IMR-90 (cell line): ENCODE results near the gene RGP1. TPM values are rescaled to one million over a fixed set of nuclear protein-coding genes. Genes with fewer than 3 reads are reported as not detected.

ENCODE experiments used
- ATAC-seq: fragments of 200-7000 bp; cut with Tn5 transposase; 2 replicates; pipeline ENCODE4 v1.9.1; 2020; ENCODE audit warnings: low read depth, mild to moderate bottlenecking, moderate library complexity
- BruUV-seq: library from RNA; stranded (reverse); fragments of 400-500 nt; replicated peaks from 2 replicates; lab custom pipeline; 2021; lab: Mats Ljungman, UMichigan
- CTCF ChIA-PET: fragments of 300-600 bp; formaldehyde crosslinking; extraction: SDS; loops from one replicate; lab custom pipeline; 2021; ENCODE audit warnings: antibody characterized with exemption; lab: Yijun Ruan, JAX
- POLR2A ChIA-PET: fragments of 300-600 bp; sonication (Branson Sonifier 250); formaldehyde crosslinking; loops from one replicate; lab custom pipeline; 2022; ENCODE audit warnings: antibody characterized with exemption; ENCODE audit not compliant: unreplicated experiment; lab: Charles Lee
- DNase-seq: peaks from one replicate; pipeline ENCODE4 v3.0.0; 2013
- H2AFZ ChIP-seq: replicated peaks from 2 replicates; pipeline ENCODE3; 2013; ENCODE audit warnings: low read length, mild to moderate bottlenecking; ENCODE audit not compliant: poor library complexity
- H2AK5ac ChIP-seq: 2 replicates; pipeline ENCODE4 v1.6.1; 2013; ENCODE audit warnings: low read depth, low read length, inconsistent platforms
- H2AK9ac ChIP-seq: replicated peaks from 2 replicates; pipeline ENCODE3; 2013; ENCODE audit warnings: mild to moderate bottlenecking, low read depth, low read length, moderate library complexity; ENCODE audit not compliant: poor library complexity
- H2BK120ac ChIP-seq: 2 replicates; pipeline ENCODE4 v1.6.1; 2013; ENCODE audit warnings: low read depth, low read length, inconsistent platforms
- H2BK15ac ChIP-seq: 3 replicates; pipeline ENCODE4 v1.6.1; 2013; ENCODE audit warnings: low read depth, low read length, inconsistent platforms
- H2BK20ac ChIP-seq: 2 replicates; pipeline ENCODE4 v1.6.1; 2013; ENCODE audit warnings: low read depth, mild to moderate bottlenecking, inconsistent platforms, low read length, moderate library complexity
- H2BK5ac ChIP-seq: 2 replicates; pipeline ENCODE4 v1.6.1; 2013; ENCODE audit warnings: mild to moderate bottlenecking, low read depth, low read length, inconsistent platforms; ENCODE audit not compliant: poor library complexity, severe bottlenecking
- H3K14ac ChIP-seq: replicated peaks from 2 replicates; pipeline ENCODE4 v1.6.1; 2013; ENCODE audit warnings: low read depth, low read length, inconsistent platforms
- H3K18ac ChIP-seq: 2 replicates; pipeline ENCODE4 v1.6.1; 2013; ENCODE audit warnings: low read depth, low read length, control low read depth
- H3K23ac ChIP-seq: 2 replicates; pipeline ENCODE4 v1.6.1; 2013; ENCODE audit warnings: low read depth, low read length, inconsistent platforms
- H3K27ac ChIP-seq: 2 replicates; pipeline ENCODE4 v1.5.1; 2013; ENCODE audit warnings: mild to moderate bottlenecking, control low read depth, low read length; ENCODE audit not compliant: insufficient read depth
- H3K27me3 ChIP-seq: 2 replicates; pipeline ENCODE4 v1.6.1; 2013; ENCODE audit warnings: low read length; ENCODE audit not compliant: control insufficient read depth, insufficient read depth
- H3K36me3 ChIP-seq: 2 replicates; pipeline ENCODE4 v1.6.1; 2013; ENCODE audit warnings: low read length, mixed read lengths; ENCODE audit not compliant: control insufficient read depth, insufficient read depth
- H3K4ac ChIP-seq: 2 replicates; pipeline ENCODE4 v1.6.1; 2013; ENCODE audit warnings: low read depth, low read length, inconsistent platforms
- H3K4me1 ChIP-seq: 2 replicates; pipeline ENCODE4 v1.6.1; 2013; ENCODE audit warnings: low read length, mixed read lengths; ENCODE audit not compliant: control insufficient read depth, insufficient read depth
- H3K4me2 ChIP-seq: 2 replicates; pipeline ENCODE4 v1.6.1; 2013; ENCODE audit warnings: low read depth, mild to moderate bottlenecking, control low read depth, low read length, moderate library complexity
- H3K4me3 ChIP-seq: 2 replicates; pipeline ENCODE4 v1.5.1; 2013; ENCODE audit warnings: low read depth, mild to moderate bottlenecking, control low read depth, low read length, moderate library complexity; ENCODE audit not compliant: insufficient read depth
- H3K56ac ChIP-seq: 2 replicates; pipeline ENCODE4 v1.6.1; 2013; ENCODE audit warnings: low read length, inconsistent platforms; ENCODE audit not compliant: insufficient read depth; ENCODE audit errors: extremely low read depth
- H3K79me1 ChIP-seq, 2 experiments: 2 replicates each; pipeline ENCODE4 v1.6.1; 2013; ENCODE audit warnings: low read length in 2 of 2, inconsistent platforms in 1 of 2, low read depth in 1 of 2
- H3K9ac ChIP-seq: 2 replicates; pipeline ENCODE4 v1.6.1; 2013; ENCODE audit warnings: low read depth, low read length, control low read depth
- H3K9me1 ChIP-seq: 2 replicates; pipeline ENCODE4 v1.6.1; 2013; ENCODE audit warnings: low read length, inconsistent platforms; ENCODE audit not compliant: insufficient read depth
- H3K9me3 ChIP-seq: 2 replicates; pipeline ENCODE4 v1.6.1; 2013; ENCODE audit warnings: low read length; ENCODE audit not compliant: control insufficient read depth, insufficient read depth
- H4K20me1 ChIP-seq: 2 replicates; pipeline ENCODE4 v1.6.1; 2013; ENCODE audit warnings: low read length, inconsistent platforms; ENCODE audit not compliant: insufficient read depth
- H4K5ac ChIP-seq: 2 replicates; pipeline ENCODE4 v1.6.1; 2013; ENCODE audit warnings: mild to moderate bottlenecking, low read depth, low read length, control low read depth
- H4K8ac ChIP-seq, 2 experiments: 2 replicates each; pipeline ENCODE4 v1.6.1; 2013; ENCODE audit warnings: low read depth in 2 of 2, low read length in 2 of 2, control low read depth in 1 of 2, inconsistent platforms in 1 of 2
- H4K91ac ChIP-seq: 2 replicates; pipeline ENCODE4 v1.6.1; 2013; ENCODE audit warnings: low read depth, low read length, inconsistent platforms; ENCODE audit not compliant: insufficient read depth
- FOS ChIP-seq: fragments of 150-350 bp; IDR thresholded peaks from 2 replicates; pipeline ENCODE4 v1.6.1; 2016; ENCODE audit warnings: low read depth, low read length
- MXI1 ChIP-seq: IDR thresholded peaks from 2 replicates; pipeline ENCODE4 v1.6.1; 2012; ENCODE audit warnings: low read depth, mild to moderate bottlenecking, low read length, moderate library complexity, borderline replicate concordance
- NFE2L2 ChIP-seq: fragments of 150-350 bp; IDR thresholded peaks from 2 replicates; pipeline ENCODE4 v1.6.1; 2016; ENCODE audit warnings: low read depth, mild to moderate bottlenecking, low read length
- POLR2A ChIP-seq: IDR thresholded peaks from 2 replicates; pipeline ENCODE4 v1.6.1; 2012; ENCODE audit warnings: mild to moderate bottlenecking, low read depth, low read length
- SMC3 ChIP-seq: fragments of 150-350 bp; IDR thresholded peaks from 2 replicates; pipeline ENCODE4 v1.6.1; 2016; ENCODE audit warnings: low read depth, mild to moderate bottlenecking, antibody characterized with exemption, low read length, moderate library complexity
- WGBS, 2 experiments: methylation state at CpG; one replicate each; pipeline versions ENCODE4 v1.1.5 to v1.1.7; 2013; ENCODE audit warnings: missing lambda C conversion rate in 2 of 2; ENCODE audit not compliant: insufficient read length in 1 of 2; ENCODE audit errors: extremely low coverage in 2 of 2; 5-methylcytosine and 5-hydroxymethylcytosine counted together
- dilution Hi-C: fragments of 300-500 bp; cut with HindIII; formaldehyde crosslinking; loops from one replicate; pipeline ENCODE4 v1.14.3; 2018; ENCODE audit warnings: low sequenced_read_pairs; ENCODE audit not compliant: unreplicated experiment
- in situ Hi-C: fragments of 300-500 bp; cut with MboI; formaldehyde crosslinking; loops from 3 replicates; pipeline ENCODE4 v1.14.3; 2019; ENCODE audit warnings: low sequenced_read_pairs, inconsistent platforms, mixed read lengths
- intact Hi-C: fragments of 100-400 bp; cut with micrococcal nuclease; formaldehyde crosslinking; loops from 2 replicates; pipeline ENCODE4 v1.10.0; 2022
- polyA plus RNA-seq, 3 experiments: library from polyadenylated mRNA; depleted of rRNA; stranded (reverse); fragments of >200 nt; gene quantifications; 2 replicates each; pipeline ENCODE4 v1.2.3, GENCODE V29; 2012; ENCODE audit warnings: low replicate concordance in 1 of 3
- total RNA-seq: library from RNA; depleted of rRNA; stranded (reverse); fragments of >200 nt; gene quantifications from 2 replicates; pipeline ENCODE4 v1.2.3, GENCODE V29; 2012

The RGP1 gene
- total and polyA plus RNA-seq, 2 of the 4 experiments (the other 2 are of a cell fraction): 10.2 to 14.3 TPM

DNA sequence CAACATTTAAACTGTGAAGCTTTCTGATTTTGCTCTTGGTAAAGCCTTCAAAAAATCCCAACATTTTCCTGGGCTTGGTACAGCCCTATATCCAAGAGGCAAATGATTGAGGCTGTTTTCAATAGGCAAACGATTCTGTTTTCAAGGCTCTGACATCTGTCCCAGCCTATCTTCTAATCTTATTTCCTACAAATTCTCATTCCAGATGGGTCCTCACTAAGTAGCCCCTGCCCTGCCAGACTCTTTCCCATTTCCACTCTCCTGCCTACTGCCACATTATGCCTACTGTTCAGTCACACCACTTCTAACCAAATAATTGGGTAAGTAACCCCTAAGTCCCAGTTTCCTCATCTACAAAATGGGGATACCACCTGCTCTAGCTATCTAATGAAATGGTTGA, 3.5 kb upstream of the RGP1 start:
- H2BK120ac ChIP-seq: no peak overlapping the region
- H3K4ac ChIP-seq: no peak overlapping the region
- H3K9ac ChIP-seq: no peak overlapping the region
- H3K18ac ChIP-seq: no peak overlapping the region
- no peak overlapping the region for H4K91ac ChIP-seq
- BruUV-seq: no TSS peak
- no peak overlapping the region for H2AK9ac ChIP-seq
- no peaks in the 10 kb centered on the region for H3K27me3 ChIP-seq
- peaks cover 33% of the 10 kb centered on the region for H3K36me3 ChIP-seq
- in situ Hi-C loops: no loop called here
- dilution Hi-C loops: no loop called here
- H4K20me1 ChIP-seq: peaks cover 35% of the 10 kb centered on the region
- H2BK15ac ChIP-seq: no peak overlapping the region
- TF ChIP-seq POLR2A (no peak), MXI1 (no peak), FOS (no peak), SMC3 (no peak), NFE2L2 (no peak)
- no peak overlapping the region for H2AK5ac ChIP-seq
- POLR2A ChIA-PET: no interaction called here
- intact Hi-C loops: no loop called here
- no peak overlapping the region for H3K14ac ChIP-seq
- H3K4me3 ChIP-seq: no peak overlapping the region
- DNase-seq: no peak
- peaks cover 14% of the 10 kb centered on the region for H3K4me1 ChIP-seq
- no peak overlapping the region for H4K8ac ChIP-seq
- no peak overlapping the region for H2AFZ ChIP-seq
- peaks cover 21% of the 10 kb centered on the region for H3K9me1 ChIP-seq
- WGBS, 2 experiments: 67% methylated on average over 1 of the region's 1 CpG; no CpG with 5 or more reads in 1 of the 2 experiments
- H2BK5ac ChIP-seq: no peak overlapping the region
- H3K23ac ChIP-seq: peak overlapping the region; percentile 1; the same call in 1 of the 2 replicates
- no peak for ATAC-seq
- peaks cover 60 to 84% of the 10 kb centered on the region in 2 experiments for H3K79me1 ChIP-seq
- no peak overlapping the region for H3K56ac ChIP-seq
- H3K9me3 ChIP-seq: no peaks in the 10 kb centered on the region
- no peak overlapping the region for H3K27ac ChIP-seq
- CTCF ChIA-PET: interaction anchor here (0.6 to 2.3 kb wide), 2 partner anchors 10 to 39 kb away, joined by 4 to 7 read pairs; no protein-coding TSS in a partner anchor
- H3K4me2 ChIP-seq: no peak overlapping the region; the same call in 1 of the 2 replicates
- H4K5ac ChIP-seq: no peak overlapping the region
- no peak overlapping the region for H2BK20ac ChIP-seq
